Thyroid gland (tissue), 4 donors: ENCODE data around the gene OR2B6.

Experiments
- CTCF ChIP-seq, 6 experiments: fragments of 200-600 bp in 3 of 6; fragments of 450-650 bp in 3 of 6; sonication (generic) in 3 of 6; IDR thresholded peaks; one replicate each; pipeline ENCODE4 v1.5.1; 2016 to 2019; ENCODE audit warnings: antibody characterized with exemption in 6 of 6, mild to moderate bottlenecking in 2 of 6, inconsistent platforms in 1 of 6, moderate library complexity in 1 of 6
- POLR2A ChIP-seq, 2 donors: fragments of 450-650 bp; IDR thresholded peaks; one replicate each; pipeline ENCODE4 v1.6.1; 2017; ENCODE audit warnings: antibody characterized with exemption in 2 of 2, mild to moderate bottlenecking in 2 of 2, moderate library complexity in 1 of 2

DNA sequence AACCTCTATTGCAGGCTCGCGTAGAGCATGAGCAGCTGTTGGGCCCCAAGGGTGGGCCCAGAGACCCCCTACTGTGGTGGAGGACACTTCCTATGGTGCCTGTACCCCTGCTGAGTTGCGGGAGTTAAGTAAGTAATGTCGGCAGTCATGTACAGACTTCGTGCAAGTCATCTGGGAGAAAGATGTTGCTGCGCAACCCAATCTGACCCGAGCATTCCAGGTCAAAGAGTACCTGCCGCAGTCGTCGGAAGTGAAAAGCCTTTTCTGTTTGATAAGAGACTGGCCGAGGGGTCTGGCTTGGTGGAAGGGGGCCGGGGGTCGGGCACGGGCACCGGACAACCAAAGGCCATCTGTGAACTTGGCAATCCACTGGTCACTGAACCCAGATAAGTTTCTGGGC, 44.3 kb downstream of the OR2B6 start:
- no peak for TF ChIP-seq CTCF (IDR thresholded peaks at IDR 0.05)
- TF ChIP-seq POLR2A (IDR thresholded peaks at IDR 0.05): no peak
